Measurements from ENCODE around the gene APOBEC2.

GRCh38 chr6:41085182-41085581 is 32.2 kb downstream of the APOBEC2 start:
- TF ChIP-seq NR2C1 (IDR thresholded peaks at IDR 0.05) (no peak), NR2C1 (tag; IDR thresholded peaks at IDR 0.05) (no peak), POLR2A (conservative IDR thresholded peaks at IDR 0.05) (no peak), THAP7 (CRISPR knock-in tag; IDR thresholded peaks at IDR 0.05) (no peak), MLX (CRISPR knock-in tag; conservative IDR thresholded peaks at IDR 0.05) (no peak), CREM (IDR thresholded peaks at IDR 0.05; ENCODE audit: low read depth) (no peak)

Measured in K562 (cell line).